BE2C (cell line): ENCODE results near the gene ARHGEF38.

Source experiments
- DNase-seq: peaks from one replicate; pipeline ENCODE4 v3.0.0-alpha.2; 2020
- H3K27me3 ChIP-seq: fragments of 250-450 bp; sonication (Bioruptor Pico); 2 replicates; pipeline ENCODE4 v1.5.1; 2020; ENCODE audit warnings: mild to moderate bottlenecking
- H3K36me3 ChIP-seq: fragments of 250-450 bp; sonication (Bioruptor Pico); 2 replicates; pipeline ENCODE4 v1.5.1; 2020; ENCODE audit warnings: mild to moderate bottlenecking
- H3K4me1 ChIP-seq: fragments of 250-450 bp; sonication (Bioruptor Pico); 2 replicates; pipeline ENCODE4 v1.5.1; 2020
- H3K4me3 ChIP-seq: 2 replicates; pipeline ENCODE4 v1.5.1; 2011; ENCODE audit warnings: low read depth, low read length
- H3K9me3 ChIP-seq: fragments of 250-450 bp; sonication (Bioruptor Pico); 2 replicates; pipeline ENCODE4 v1.5.1; 2020
- TF ChIP-seq, protein P1 (sequence below): IDR thresholded peaks from 2 replicates; pipeline ENCODE4 v1.5.1; 2012; ENCODE audit warnings: mild to moderate bottlenecking, low read depth, low read length

Gene ARHGEF38

DNA sequence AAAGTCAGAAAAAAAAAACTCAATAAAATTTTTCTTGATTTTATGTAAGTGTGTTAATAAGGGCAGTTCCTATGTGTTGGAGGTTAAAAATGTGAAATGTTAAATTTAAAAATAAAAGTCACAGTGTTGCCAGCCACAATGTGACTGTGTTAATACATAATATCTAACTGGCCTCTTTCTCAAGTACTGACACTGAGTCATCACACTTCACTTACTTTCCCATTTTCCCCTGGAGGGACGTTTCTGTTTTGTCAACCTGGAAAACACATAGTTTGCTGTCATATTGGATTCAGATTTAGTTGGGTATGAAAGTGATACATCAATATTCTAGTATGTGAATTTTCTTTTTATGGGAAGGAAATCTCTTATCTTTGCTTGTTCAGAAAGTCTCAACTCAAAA, 46.4 kb downstream of the ARHGEF38 start:
- DNase-seq: no peak
- Histone ChIP-seq H3K4me1 (no peaks in the 10 kb centered on the region), H3K9me3 (no peaks in the 10 kb centered on the region), H3K27me3 (no peaks in the 10 kb centered on the region), H3K36me3 (no peaks in the 10 kb centered on the region), H3K4me3 (no peak overlapping the region)
- TF ChIP-seq, protein P1, sequence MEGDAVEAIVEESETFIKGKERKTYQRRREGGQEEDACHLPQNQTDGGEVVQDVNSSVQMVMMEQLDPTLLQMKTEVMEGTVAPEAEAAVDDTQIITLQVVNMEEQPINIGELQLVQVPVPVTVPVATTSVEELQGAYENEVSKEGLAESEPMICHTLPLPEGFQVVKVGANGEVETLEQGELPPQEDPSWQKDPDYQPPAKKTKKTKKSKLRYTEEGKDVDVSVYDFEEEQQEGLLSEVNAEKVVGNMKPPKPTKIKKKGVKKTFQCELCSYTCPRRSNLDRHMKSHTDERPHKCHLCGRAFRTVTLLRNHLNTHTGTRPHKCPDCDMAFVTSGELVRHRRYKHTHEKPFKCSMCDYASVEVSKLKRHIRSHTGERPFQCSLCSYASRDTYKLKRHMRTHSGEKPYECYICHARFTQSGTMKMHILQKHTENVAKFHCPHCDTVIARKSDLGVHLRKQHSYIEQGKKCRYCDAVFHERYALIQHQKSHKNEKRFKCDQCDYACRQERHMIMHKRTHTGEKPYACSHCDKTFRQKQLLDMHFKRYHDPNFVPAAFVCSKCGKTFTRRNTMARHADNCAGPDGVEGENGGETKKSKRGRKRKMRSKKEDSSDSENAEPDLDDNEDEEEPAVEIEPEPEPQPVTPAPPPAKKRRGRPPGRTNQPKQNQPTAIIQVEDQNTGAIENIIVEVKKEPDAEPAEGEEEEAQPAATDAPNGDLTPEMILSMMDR: no peak

DNA sequence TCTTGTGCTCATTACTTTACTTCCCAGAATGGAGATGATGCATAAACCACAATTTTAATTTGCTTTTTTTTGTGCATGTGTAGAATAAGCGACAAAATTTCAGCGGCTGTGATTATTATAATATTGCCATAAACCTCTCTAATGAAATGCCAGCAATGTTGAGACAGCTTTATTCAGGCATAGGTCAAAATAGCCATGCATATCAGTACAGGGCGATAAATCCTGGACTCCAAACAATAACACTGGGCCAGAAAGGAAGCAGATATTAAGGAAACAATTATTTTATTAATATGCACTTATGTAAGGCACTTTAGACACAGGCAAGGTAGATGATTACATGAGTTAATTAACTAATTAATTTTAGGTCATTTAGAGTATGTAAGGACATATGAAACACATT, 47.1 kb downstream of the ARHGEF38 start:
- no peaks in the 10 kb centered on the region for H3K4me1 ChIP-seq
- H3K27me3 ChIP-seq: no peaks in the 10 kb centered on the region
- TF ChIP-seq, protein P1: no peak
- H3K4me3 ChIP-seq: no peak overlapping the region
- no peaks in the 10 kb centered on the region for H3K9me3 ChIP-seq
- DNase-seq: no peak
- no peaks in the 10 kb centered on the region for H3K36me3 ChIP-seq

DNA sequence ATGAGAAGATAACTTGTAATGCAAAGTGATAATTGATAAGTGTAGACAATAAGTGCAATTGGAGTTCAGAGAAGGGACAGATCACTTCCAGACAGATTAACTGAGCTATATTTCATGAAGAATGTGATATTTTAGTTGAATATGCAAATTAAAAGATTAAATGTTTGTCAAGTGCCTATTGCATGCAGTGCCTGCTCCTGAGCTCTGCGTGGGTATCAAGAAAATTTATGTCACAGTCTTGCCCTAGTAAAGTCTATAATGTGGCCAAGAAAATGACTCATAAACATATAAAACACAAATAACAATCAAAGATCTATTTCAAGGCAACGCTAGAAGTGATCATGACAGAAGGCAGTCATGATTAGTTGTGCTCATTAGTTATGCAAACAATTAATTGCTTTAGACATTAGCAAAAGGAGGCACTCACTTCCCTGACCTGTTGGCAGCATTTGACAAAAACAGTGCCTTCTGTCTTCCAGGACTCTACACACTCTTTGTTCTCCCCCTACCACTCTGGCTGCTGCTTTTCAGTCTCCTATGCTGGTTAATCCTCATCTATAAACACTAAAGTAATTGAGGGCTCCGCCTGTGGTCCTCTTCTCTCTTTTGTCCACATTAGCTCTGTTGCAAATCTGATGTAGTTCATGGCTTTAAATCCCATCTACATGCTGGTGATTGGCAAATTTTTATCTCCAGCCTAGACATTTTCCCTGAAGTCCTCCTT, 47.7 kb downstream of the ARHGEF38 start:
- Histone ChIP-seq H3K4me3 (no peak overlapping the region), H3K4me1 (no peaks in the 10 kb centered on the region), H3K36me3 (no peaks in the 10 kb centered on the region), H3K9me3 (no peaks in the 10 kb centered on the region), H3K27me3 (no peaks in the 10 kb centered on the region)
- no peak for DNase-seq
- TF ChIP-seq, protein P1: no peak

DNA sequence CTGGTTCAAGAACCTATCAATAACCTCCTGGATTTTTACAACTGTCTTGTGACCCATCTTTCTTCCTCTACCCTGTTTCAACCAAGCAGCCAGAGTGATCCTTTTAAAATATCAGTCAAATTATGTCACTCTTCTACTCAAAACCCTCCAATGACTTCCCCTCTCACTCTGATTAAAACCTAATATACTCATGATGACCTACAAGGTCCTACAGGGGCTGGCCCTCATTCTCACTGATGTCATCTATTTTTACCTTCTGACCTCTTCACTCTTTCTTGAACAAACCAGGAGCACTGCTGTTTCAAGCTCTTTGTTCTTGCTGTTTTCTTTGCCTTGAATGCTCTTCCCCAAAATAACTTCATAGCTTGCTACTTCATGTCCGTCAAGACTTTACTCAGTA, 48.5 kb downstream of the ARHGEF38 start:
- peaks cover 7% of the 10 kb centered on the region; the same call in 1 of the 2 replicates for H3K4me1 ChIP-seq
- DNase-seq: no peak
- TF ChIP-seq, protein P1: no peak
- no peak overlapping the region for H3K4me3 ChIP-seq
- no peaks in the 10 kb centered on the region for H3K36me3 ChIP-seq
- no peaks in the 10 kb centered on the region for H3K9me3 ChIP-seq
- no peaks in the 10 kb centered on the region for H3K27me3 ChIP-seq

DNA sequence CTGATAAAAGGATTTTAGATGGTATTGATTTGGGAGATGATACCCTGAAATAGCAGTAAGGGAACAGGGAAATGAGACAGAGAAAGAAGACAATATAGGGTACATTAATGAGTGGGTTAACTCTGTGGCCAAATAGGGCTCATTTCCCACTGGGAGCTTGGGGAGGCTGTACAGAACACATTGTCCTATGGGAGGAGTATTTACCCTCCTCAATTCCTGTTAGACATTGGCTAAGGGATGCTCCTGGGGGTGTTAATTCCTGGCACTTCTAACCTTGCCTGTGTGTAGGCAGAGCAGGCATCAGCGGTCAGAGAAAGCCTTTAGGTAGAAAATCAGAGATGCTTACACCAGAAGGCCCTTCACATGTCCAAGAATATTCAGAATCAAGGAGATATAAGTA, 49.0 kb downstream of the ARHGEF38 start:
- H3K36me3 ChIP-seq: no peaks in the 10 kb centered on the region
- H3K4me3 ChIP-seq: no peak overlapping the region
- H3K4me1 ChIP-seq: peaks cover 8% of the 10 kb centered on the region; the same call in 1 of the 2 replicates
- TF ChIP-seq, protein P1: no peak
- H3K27me3 ChIP-seq: no peaks in the 10 kb centered on the region
- DNase-seq: no peak
- H3K9me3 ChIP-seq: no peaks in the 10 kb centered on the region

DNA sequence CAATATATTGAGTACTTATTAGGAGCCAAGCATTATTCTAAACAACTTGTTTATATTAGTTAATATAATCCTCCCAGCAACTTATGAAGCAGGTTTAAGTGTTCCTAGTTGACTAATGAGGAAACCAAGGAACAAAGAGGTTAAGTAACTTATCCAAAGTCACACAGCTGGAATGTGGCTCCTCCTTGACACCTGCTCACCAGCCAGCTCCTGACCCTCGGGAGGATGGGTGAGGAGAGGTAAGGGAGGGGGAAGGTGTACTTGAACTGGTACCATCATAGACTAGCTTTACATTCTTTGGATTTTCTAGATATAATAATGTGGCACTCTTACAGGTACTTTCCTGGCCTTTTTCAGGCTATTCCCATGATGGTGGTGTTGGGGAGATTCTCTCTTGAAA, 50.7 kb downstream of the ARHGEF38 start:
- Histone ChIP-seq H3K9me3 (no peaks in the 10 kb centered on the region), H3K36me3 (no peaks in the 10 kb centered on the region), H3K27me3 (no peaks in the 10 kb centered on the region), H3K4me3 (no peak overlapping the region), H3K4me1 (peaks cover 8% of the 10 kb centered on the region; the same call in 1 of the 2 replicates)
- TF ChIP-seq, protein P1: no peak
- DNase-seq: no peak
